ENCODE results near the gene TMEM120A.

DNA sequence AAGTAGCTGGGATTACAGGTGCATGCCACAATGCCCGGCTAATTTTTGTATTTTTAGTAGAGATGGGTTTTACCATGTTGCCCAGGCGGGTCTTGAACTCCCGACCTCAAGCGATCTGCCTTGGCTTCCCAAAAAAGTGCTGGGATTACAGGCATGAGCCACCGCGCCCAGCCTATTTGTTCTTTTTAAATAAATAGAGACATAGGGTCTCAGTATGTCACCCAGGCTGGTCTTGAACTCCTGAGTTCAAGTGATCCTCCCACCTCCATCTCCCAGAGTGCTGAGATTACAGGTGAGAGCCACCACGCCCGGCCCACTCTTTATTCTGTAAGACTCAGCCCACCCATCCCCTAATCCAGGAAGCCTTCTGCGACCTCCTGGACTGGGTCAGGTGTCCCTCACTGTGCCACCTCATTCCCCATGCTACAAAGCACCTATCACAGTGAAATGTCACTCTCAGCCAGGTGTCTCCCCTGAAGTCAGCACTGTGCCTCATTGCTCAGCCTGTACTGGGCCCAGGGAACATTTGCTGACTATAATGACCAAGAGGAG lies 2.8 kb downstream of the TMEM120A start:
- TF ChIP-seq, protein P1, sequence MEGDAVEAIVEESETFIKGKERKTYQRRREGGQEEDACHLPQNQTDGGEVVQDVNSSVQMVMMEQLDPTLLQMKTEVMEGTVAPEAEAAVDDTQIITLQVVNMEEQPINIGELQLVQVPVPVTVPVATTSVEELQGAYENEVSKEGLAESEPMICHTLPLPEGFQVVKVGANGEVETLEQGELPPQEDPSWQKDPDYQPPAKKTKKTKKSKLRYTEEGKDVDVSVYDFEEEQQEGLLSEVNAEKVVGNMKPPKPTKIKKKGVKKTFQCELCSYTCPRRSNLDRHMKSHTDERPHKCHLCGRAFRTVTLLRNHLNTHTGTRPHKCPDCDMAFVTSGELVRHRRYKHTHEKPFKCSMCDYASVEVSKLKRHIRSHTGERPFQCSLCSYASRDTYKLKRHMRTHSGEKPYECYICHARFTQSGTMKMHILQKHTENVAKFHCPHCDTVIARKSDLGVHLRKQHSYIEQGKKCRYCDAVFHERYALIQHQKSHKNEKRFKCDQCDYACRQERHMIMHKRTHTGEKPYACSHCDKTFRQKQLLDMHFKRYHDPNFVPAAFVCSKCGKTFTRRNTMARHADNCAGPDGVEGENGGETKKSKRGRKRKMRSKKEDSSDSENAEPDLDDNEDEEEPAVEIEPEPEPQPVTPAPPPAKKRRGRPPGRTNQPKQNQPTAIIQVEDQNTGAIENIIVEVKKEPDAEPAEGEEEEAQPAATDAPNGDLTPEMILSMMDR (IDR thresholded peaks at IDR 0.05), result no peak
- TF ChIP-seq POLR2AphosphoS5 (IDR thresholded peaks at IDR 0.05) (no peak), POLR2A (IDR thresholded peaks at IDR 0.05) (no peak)
